ENCODE measurements around the gene RANBP3L.
A peak's percentile ranks its signal among the peaks of the same experiment; 100 is the strongest.

The RANBP3L gene

DNA sequence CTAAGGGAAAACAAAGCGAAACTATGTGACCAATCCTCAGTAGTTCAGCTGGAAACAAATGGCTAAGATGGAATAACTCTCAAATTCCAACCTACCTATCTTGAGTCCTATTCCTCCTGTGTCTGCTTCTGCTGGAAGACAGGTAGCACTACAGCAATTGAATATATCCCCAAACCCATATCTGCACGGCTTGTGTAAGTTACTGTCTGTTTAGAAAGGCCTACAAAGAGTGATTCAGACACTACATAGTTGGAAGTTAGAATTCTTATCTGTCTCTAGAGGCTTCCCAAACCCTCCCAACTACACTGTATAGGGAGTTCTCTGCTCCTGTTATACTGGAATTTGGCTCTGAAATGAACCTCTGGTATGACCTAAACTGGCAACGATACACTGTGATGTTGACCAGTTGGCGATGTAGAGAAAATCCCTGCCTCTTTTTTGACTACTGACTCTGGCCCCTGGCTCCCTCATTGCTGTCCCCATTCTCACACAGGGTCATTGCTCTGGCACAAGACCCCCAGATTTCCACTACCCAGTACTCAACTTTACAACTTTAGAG, 37.4 kb downstream of the RANBP3L start:
- no peaks in the 10 kb centered on the region for H3K4me1 ChIP-seq (ENCODE audit: control insufficient read depth, insufficient read depth, low read length, poor library complexity, severe bottlenecking)
- no peak overlapping the region for H3K4me3 ChIP-seq (ENCODE audit: extremely low read depth, insufficient read depth, low read length, poor library complexity, severe bottlenecking)
- no peaks in the 10 kb centered on the region for H3K9me3 ChIP-seq (ENCODE audit: control insufficient read depth, low read length)
- H3K27ac ChIP-seq (ENCODE audit: low read depth, low read length, severe bottlenecking) = no peak overlapping the region
- WGBS, 2 experiments (ENCODE audit: insufficient coverage in 2 of 2) = 91 to 100% methylated on average over 2 to 3 of the region's 4 CpGs
- no peaks in the 10 kb centered on the region for H3K36me3 ChIP-seq (ENCODE audit: control insufficient read depth, insufficient read depth, low read length)

DNA sequence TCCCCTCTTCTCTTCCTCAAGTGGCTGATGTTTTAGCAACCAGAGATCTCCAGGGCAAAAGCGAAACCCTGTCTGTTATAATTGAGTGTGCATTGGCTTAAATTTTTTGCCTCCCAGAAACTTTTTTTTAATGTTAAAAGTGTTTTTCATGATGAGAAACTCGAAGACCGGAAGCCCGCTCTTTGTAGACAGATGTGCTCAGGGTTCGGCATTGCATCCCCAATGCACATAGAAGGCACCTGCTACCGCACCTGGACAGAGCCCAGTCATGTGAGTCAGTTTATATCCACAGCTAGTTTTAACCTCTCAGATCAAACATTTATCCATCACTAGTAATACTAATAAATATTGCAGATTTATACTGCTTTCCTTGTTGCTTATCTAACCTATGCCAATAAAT, 40.5 kb downstream of the RANBP3L start:
- H3K4me3 ChIP-seq (ENCODE audit: extremely low read depth, insufficient read depth, low read length, poor library complexity, severe bottlenecking) = no peak overlapping the region
- no peaks in the 10 kb centered on the region for H3K4me1 ChIP-seq (ENCODE audit: control insufficient read depth, insufficient read depth, low read length, poor library complexity, severe bottlenecking)
- WGBS, 2 experiments (ENCODE audit: insufficient coverage in 2 of 2) = 91 to 95% methylated on average over 4 of the region's 6 CpGs
- H3K9me3 ChIP-seq (ENCODE audit: control insufficient read depth, low read length) = no peaks in the 10 kb centered on the region
- no peak overlapping the region for H3K27ac ChIP-seq (ENCODE audit: low read depth, low read length, severe bottlenecking)
- H3K36me3 ChIP-seq (ENCODE audit: control insufficient read depth, insufficient read depth, low read length) = no peaks in the 10 kb centered on the region

DNA sequence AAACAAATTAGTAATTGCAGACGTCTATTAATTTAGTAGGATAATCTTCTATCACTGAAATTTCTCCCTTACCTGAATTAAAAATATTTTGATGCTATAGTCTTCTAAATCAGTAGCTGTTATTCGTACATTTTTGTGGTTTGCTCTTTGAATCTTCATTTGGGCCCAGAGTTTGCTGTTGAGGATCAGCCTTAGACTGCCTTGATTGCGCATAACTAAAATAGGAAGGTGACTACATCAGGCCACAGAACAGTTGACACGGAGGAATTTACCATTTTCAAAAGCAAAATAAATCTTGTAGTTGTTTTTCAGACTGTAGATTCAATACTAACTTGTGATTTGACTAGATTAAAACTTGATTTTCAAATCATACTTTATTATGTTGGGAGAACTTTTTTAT, 48.1 kb downstream of the RANBP3L start:
- Histone ChIP-seq H3K9me3 (ENCODE audit: control insufficient read depth, low read length) (no peaks in the 10 kb centered on the region), H3K4me1 (ENCODE audit: control insufficient read depth, insufficient read depth, low read length, poor library complexity, severe bottlenecking) (no peaks in the 10 kb centered on the region), H3K4me3 (ENCODE audit: extremely low read depth, insufficient read depth, low read length, poor library complexity, severe bottlenecking) (no peak overlapping the region), H3K36me3 (ENCODE audit: control insufficient read depth, insufficient read depth, low read length) (no peaks in the 10 kb centered on the region), H3K27ac (ENCODE audit: low read depth, low read length, severe bottlenecking) (no peak overlapping the region)
- 93 to 100% methylated on average over 1 to 2 of the region's 4 CpGs for WGBS, 2 experiments (ENCODE audit: insufficient coverage in 2 of 2)

DNA sequence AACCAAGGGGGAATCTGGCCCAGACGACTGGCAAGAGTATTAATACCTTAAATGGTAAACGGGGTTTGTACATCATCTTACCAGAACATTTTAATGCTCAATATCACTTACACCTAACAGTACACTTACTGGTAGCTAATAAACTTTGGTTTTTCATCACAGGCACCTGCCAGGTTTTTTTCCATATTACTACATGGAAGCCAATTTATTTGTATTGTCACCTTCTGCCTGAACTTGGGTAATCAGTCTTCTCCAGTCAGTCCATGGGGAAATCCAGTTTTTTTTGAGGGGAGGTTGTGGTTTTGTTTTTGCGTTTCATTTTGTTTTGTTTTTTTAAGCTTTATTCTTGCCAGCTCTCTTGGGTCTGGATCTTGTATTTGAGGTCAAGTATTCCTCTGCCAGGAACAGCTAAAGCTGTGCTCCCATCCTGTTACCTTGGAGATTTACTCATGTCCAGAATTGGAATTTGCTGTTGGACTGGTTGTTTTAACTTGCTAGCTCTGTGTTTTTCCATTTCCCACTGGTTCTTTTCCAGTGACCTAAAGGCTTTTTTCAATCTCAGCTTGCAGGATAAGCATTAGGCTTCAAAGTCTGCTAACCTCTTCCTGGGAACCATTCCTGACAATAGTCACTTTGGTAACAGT, 48.9 kb downstream of the RANBP3L start:
- Histone ChIP-seq H3K9me3 (ENCODE audit: control insufficient read depth, low read length) (no peaks in the 10 kb centered on the region), H3K27ac (ENCODE audit: low read depth, low read length, severe bottlenecking) (no peak overlapping the region)
- WGBS, 2 experiments (ENCODE audit: insufficient coverage in 2 of 2) = no CpG with 5 or more reads among the region's 3 CpGs

DNA sequence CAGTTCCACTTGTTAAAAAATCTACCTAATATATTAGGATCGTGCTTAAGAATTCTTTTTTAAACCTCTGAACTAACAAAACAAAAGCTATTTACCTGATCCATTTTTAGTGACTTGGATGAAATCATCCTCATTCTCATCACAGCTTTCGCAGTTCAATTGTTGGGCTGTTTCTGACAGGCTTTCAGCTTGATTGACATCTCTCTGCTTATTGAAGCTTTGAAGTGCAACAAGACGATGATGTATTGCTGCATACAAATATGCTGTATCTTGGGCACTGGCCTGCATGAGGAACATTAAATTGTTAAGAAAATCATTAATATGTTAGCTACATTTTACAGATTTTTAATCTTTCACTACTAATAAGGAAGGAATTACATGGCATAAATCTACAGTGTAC, 50.5 kb downstream of the RANBP3L start:
- Histone ChIP-seq H3K27ac (ENCODE audit: low read depth, low read length, severe bottlenecking) (no peak overlapping the region), H3K36me3 (ENCODE audit: control insufficient read depth, insufficient read depth, low read length) (no peaks in the 10 kb centered on the region), H3K9me3 (ENCODE audit: control insufficient read depth, low read length) (no peaks in the 10 kb centered on the region), H3K4me3 (ENCODE audit: extremely low read depth, insufficient read depth, low read length, poor library complexity, severe bottlenecking) (no peak overlapping the region), H3K4me1 (ENCODE audit: control insufficient read depth, insufficient read depth, low read length, poor library complexity, severe bottlenecking) (no peaks in the 10 kb centered on the region)
- WGBS, 2 experiments (ENCODE audit: insufficient coverage in 2 of 2) = 91 to 100% methylated on average over 1 of the region's 3 CpGs

More for the DNA sequence above, 48.9 kb downstream of the RANBP3L start:
- no peak overlapping the region for H3K4me3 ChIP-seq (ENCODE audit: extremely low read depth, insufficient read depth, low read length, poor library complexity, severe bottlenecking)
- H3K4me1 ChIP-seq (ENCODE audit: control insufficient read depth, insufficient read depth, low read length, poor library complexity, severe bottlenecking) = no peaks in the 10 kb centered on the region
- no peaks in the 10 kb centered on the region for H3K36me3 ChIP-seq (ENCODE audit: control insufficient read depth, insufficient read depth, low read length)

DNA sequence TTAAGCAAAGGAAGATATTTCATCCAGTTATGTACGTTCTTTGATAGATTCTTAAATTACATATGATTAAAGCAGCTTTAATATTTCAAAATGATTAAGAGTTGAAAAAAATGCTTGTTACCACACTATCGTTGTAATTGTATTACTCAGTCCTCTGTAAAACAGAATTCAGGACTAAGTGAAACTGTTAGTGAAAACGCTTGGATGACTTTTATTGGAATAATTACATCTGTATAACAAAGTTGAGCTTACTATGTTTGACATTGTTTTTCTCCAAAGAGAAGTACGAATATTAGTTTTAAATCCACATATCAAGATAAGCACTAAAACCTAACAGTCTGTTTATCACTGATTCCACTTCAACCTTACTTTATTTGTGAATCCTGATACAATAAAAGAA, 51.3 kb downstream of the RANBP3L start:
- Histone ChIP-seq H3K4me1 (ENCODE audit: control insufficient read depth, insufficient read depth, low read length, poor library complexity, severe bottlenecking) (no peaks in the 10 kb centered on the region), H3K4me3 (ENCODE audit: extremely low read depth, insufficient read depth, low read length, poor library complexity, severe bottlenecking) (no peak overlapping the region), H3K9me3 (ENCODE audit: control insufficient read depth, low read length) (no peaks in the 10 kb centered on the region), H3K36me3 (ENCODE audit: control insufficient read depth, insufficient read depth, low read length) (no peaks in the 10 kb centered on the region), H3K27ac (ENCODE audit: low read depth, low read length, severe bottlenecking) (no peak overlapping the region)
- 80% methylated on average over 1 of the region's 4 CpGs; no CpG with 5 or more reads in 1 of the 2 experiments for WGBS, 2 experiments (ENCODE audit: insufficient coverage in 2 of 2)

DNA sequence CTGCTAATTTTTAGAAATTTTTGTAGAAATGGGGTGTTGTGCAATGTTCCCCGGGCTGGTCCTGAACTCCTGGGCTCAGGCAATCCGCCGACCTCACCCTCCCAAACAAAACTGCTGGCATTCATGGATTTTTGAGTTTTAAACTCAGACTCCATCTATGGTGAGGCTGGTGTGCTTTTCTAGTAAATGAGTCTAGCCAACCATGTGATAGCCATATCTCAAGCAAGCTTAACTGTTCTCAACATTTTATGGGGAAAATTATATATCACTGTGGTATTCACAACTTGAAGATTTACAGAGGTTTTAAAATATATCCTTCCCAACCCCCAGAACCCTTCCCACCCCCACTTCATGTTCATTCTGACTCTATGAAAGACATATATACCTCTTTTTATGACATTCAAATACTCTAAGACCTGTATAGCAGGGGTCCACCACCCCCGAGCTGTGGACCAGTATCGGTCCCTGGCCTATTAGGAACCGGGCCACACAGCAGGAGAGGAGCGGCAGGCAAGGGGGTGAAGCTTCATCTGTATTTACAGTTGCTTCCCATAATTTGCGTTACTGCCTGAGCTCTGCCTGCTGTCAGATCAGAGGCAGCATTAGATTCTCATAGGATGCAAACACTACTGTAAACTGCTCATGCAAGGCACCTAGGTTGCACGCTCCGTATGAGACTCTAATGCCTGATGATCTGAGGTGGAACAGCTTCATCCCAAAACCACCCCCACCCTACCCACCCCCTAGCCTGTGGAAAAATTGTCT, 55.5 kb downstream of the RANBP3L start:
- Histone ChIP-seq H3K36me3 (ENCODE audit: control insufficient read depth, insufficient read depth, low read length) (no peaks in the 10 kb centered on the region), H3K4me3 (ENCODE audit: extremely low read depth, insufficient read depth, low read length, poor library complexity, severe bottlenecking) (no peak overlapping the region), H3K4me1 (ENCODE audit: control insufficient read depth, insufficient read depth, low read length, poor library complexity, severe bottlenecking) (no peaks in the 10 kb centered on the region), H3K27ac (ENCODE audit: low read depth, low read length, severe bottlenecking) (no peak overlapping the region), H3K9me3 (ENCODE audit: control insufficient read depth, low read length) (no peaks in the 10 kb centered on the region)
- WGBS, 2 experiments (ENCODE audit: insufficient coverage in 2 of 2) = 83 to 87% methylated on average over 8 to 9 of the region's 10 CpGs

DNA sequence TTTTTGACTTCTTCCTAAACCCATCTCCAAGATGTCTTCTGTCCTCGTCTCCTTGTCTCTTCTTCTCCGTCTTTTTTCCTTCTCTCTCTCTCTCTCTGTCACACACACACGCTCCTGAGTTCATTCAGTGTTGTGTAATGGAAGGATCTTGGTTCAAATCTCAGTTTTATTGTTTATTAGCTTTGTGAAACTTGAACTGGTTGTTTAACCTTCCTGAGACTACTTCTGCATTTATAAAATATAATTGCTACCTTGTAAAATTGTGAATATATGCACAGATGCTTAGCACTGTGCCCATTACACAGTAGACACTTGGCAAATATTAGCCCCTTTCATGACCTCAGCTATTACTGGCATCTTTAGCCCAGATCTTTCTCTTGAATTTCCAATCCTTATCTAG, 57.6 kb downstream of the RANBP3L start:
- H3K36me3 ChIP-seq (ENCODE audit: control insufficient read depth, insufficient read depth, low read length) = no peaks in the 10 kb centered on the region
- no peak overlapping the region for H3K4me3 ChIP-seq (ENCODE audit: extremely low read depth, insufficient read depth, low read length, poor library complexity, severe bottlenecking)
- WGBS, 2 experiments (ENCODE audit: insufficient coverage in 2 of 2) = 80% methylated on average over 1 of the region's 3 CpGs; no CpG with 5 or more reads in 1 of the 2 experiments
- H3K9me3 ChIP-seq (ENCODE audit: control insufficient read depth, low read length) = no peaks in the 10 kb centered on the region
- H3K27ac ChIP-seq (ENCODE audit: low read depth, low read length, severe bottlenecking) = no peak overlapping the region
- peaks cover 10% of the 10 kb centered on the region for H3K4me1 ChIP-seq (ENCODE audit: control insufficient read depth, insufficient read depth, low read length, poor library complexity, severe bottlenecking)

DNA sequence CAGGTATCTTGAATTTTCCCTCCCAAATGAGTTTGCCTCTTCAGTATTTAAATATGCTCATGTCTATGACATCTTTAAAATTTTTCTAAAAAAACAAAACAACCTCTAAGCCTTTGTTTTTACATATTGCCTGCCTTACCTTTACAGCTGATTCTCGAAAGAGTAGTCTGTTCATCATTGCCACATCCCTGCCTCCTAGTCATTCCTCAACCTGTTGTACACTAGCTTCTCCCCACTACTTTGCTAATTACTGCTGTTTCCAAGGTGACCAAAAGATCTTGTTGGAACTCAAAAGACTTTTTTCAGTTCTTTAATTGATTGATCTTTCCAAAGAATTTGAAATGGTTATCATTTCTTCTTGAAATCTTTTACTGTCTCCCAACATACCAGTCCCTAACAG, 58.0 kb downstream of the RANBP3L start:
- H3K36me3 ChIP-seq (ENCODE audit: control insufficient read depth, insufficient read depth, low read length) = no peaks in the 10 kb centered on the region
- no peaks in the 10 kb centered on the region for H3K9me3 ChIP-seq (ENCODE audit: control insufficient read depth, low read length)
- 94 to 100% methylated on average over 1 of the region's 1 CpG for WGBS, 2 experiments (ENCODE audit: insufficient coverage in 2 of 2)
- H3K4me3 ChIP-seq (ENCODE audit: extremely low read depth, insufficient read depth, low read length, poor library complexity, severe bottlenecking) = no peak overlapping the region
- H3K27ac ChIP-seq (ENCODE audit: low read depth, low read length, severe bottlenecking) = no peak overlapping the region
- H3K4me1 ChIP-seq (ENCODE audit: control insufficient read depth, insufficient read depth, low read length, poor library complexity, severe bottlenecking) = peaks cover 10% of the 10 kb centered on the region

DNA sequence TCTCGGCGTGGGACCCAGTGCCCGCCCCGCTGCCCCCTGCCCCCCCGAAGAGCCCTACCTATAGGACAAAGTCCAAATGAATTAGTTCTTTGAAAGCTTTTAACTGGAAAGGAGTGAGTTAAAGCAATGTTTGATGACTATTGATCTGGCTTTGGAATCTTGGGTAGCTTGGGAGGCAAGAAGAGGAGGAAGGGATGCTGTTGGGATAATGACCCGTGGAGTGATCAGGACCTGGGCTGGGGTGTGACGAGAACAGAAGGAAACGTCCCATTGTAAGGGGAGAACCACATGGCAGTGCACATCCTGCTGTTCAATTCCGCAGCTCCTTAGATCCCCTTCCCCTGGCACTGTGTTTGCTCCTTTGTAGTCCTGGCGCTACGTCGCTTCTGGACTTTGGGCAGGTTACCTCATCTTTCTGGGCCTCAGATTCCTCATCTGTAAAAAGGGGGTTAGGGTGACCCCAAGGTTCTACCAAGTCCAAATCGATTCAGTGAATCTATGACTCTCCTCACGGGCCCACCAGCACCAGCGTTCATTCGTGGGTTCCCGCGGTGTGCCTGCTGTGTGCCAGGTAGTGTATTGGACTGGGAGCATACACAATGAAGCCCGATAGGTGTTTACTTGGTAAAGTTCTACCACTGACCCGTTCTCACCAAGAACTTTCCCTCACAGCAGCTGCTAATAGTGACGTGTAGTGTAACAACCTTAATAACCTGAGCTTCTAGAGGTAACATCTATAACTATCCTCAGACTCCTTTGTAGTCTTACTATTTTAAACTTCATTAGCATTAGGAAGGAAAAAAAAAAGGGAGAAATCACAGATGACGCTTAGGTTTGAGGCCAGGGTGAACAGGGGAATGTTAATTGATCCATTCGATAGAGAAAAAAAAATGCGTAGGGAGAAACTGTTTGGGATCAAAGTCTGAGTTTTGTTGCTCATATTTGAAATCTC, 58.9 kb downstream of the RANBP3L start:
- H3K36me3 ChIP-seq (ENCODE audit: control insufficient read depth, insufficient read depth, low read length) = no peaks in the 10 kb centered on the region
- H3K9me3 ChIP-seq (ENCODE audit: control insufficient read depth, low read length) = no peaks in the 10 kb centered on the region
- peaks cover 10% of the 10 kb centered on the region for H3K4me1 ChIP-seq (ENCODE audit: control insufficient read depth, insufficient read depth, low read length, poor library complexity, severe bottlenecking)
- WGBS, 2 experiments (ENCODE audit: insufficient coverage in 2 of 2) = 85 to 94% methylated on average over 17 to 18 of the region's 24 CpGs
- peak overlapping the region; percentile 93 for H3K27ac ChIP-seq (ENCODE audit: low read depth, low read length, severe bottlenecking)
- H3K4me3 ChIP-seq (ENCODE audit: extremely low read depth, insufficient read depth, low read length, poor library complexity, severe bottlenecking) = peak overlapping the region; percentile 72
